HG03039 (cell line): ENCODE data around the gene RAC3.

ENCODE experiments used
- ATAC-seq: cut with Tn5 transposase; IDR thresholded peaks from one replicate; pipeline ENCODE4 v1.9.1; 2021; ENCODE audit warnings: mild to moderate bottlenecking, moderate library complexity; ENCODE audit not compliant: unreplicated experiment

The RAC3 gene

GRCh38 chr17:81998691-81999438, 32.6 kb upstream of the RAC3 start:
- ATAC-seq, result no peak

DNA sequence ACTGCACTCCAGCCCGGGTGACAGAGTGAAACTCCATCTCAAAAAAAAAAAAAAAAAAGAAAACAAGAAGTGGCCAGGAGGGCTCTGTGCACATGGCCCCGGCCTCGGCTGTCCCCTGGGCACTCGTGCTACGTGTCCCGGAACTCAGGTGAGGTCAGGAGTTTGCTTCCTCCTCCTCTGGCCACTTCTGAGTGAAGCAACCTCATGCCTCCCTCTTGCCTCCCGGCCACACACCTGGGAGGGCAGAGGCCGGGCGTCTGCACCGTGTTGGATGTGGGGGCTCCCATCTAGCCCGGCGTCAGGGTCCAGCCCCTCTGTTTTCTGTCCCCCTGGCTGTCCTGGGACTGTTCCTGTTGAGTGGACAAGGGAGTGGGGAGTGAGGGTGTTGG, 31.9 kb upstream of the RAC3 start:
- no peak for ATAC-seq

DNA sequence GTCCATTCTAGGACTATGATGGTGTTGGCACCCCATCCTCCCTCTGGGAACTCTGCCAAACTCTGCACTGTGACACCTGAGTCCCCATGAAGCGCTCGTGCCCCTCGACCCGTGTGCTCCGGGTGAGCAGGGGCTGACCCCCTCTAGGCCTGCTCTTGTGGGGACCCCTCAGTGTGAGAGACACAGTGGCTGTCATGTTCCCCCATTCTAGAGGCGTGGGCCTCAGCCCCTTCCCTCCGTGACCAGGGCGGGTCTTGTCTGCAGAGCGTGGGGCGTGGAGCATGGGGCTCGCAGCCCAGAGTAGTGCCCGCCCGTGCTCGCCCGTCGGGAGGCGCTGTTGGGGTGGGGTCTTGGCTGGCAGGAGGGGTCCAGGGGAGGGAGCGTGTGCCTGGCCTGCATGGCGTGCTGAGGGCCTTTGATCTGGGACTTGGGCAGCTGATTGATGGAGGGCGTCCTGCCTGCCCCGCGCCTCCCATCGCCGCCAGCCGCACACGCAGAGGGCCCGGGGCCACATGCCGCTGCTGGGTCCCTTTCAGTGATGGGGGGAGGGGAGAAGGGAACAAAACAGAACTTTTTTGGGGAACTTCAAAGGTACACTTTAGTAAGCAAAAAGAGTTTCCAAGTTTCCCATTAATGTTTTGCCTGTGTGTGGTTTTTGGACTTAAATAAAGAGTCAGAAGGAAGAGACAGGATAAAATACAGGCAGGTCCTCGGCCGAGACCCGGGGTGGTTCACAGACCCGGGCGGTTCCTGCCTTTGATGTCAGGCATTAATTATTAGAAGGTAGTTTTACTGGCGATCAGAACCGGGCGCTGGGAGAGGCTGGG, 31.3 kb upstream of the RAC3 start:
- no peak for ATAC-seq

GRCh38 chr17:82000803-82001570, 30.5 kb upstream of the RAC3 start:
- no peak for ATAC-seq

- ATAC-seq, result no peak
These were observed 29.9 kb upstream of the RAC3 start for GRCh38 chr17:82001571-82002056.

GRCh38 chr17:82003411-82004381, 27.8 kb upstream of the RAC3 start:
- ATAC-seq, result no peak

DNA sequence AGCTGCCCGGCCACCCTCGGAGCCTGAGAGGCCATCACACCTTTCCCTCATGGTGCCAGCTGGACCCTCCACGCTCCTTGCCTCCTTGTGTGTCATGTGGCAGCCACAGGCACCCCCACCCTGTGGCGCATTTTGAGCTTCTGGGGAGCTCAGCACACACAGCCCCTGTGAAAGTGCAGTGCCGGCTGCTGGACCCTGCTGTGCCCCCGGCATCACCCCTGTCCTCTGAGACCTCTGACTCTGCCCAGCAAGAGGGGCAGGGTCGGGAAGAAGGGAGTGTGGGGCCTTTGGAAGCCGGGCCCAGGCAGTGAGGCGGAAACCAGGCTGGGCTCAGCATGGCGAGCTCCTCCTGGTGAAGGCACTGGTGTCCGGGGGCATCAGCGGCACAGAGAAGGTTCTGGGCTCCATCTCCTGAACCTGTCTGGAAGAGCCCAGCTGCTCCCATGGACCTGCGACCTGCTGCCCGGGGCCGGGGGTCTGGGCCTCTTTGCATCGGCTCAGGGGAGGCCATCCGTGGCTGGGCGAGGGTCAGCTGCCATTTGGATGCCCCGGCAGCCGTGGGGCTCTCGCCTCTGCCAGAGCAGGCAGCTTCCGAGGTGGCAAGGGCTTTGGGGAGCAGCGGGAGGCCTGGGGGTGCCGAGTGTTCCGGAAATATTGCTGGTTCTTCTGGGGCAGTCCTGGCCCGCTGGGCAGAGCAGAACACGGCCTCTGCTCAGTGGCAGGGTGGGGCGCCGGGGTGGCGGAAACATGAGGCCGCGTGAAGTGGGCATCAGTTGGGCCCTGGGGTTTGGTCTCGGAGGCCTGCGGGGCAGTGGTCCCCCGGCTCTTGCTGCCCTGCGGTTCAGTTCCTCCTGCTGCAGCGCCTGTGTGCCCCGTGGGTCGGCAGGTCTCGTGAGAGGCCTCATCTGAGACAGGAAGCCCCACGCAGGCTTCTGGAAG, 26.7 kb upstream of the RAC3 start:
- no peak for ATAC-seq

GRCh38 chr17:82005701-82006348, 25.7 kb upstream of the RAC3 start:
- ATAC-seq, result no peak

DNA sequence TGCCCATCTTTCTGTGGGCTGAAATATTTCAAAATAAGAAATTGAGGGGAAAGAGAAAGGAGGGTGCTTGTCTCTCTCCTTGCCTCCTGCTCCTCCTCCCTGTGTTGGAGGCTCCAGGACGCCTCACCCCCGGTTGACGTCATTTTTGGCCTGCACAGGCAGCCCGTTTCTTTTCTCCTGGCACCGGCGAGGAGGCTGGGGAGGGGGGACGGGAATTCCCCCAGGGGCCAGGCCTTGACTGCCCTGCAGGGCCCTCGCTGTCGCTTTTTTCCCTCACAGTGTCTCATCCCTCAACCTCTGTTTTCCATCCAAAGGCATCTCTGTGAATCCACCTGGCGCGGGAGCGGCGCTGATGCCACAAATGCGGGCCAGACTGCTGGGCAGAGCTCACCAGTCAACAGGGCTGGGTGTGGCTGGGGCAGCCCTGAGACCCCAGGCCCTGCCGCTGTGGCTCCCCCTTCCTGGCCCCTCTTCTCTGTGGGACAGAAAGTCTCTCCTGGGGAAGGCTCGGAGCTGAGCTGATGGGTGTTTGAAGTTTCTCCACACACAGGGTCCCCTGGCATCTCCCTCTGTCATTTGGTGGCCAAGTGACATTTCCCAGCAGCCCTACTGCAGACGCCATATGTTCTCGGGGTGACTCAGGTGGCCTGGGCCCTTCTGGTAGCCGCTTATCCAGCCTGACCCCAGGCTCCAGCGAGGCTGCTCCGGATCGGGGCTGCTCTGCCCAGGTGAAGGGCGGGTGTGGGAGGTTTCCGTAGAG, 24.8 kb upstream of the RAC3 start:
- no peak for ATAC-seq

- no peak for ATAC-seq
These were observed 24.3 kb upstream of the RAC3 start for GRCh38 chr17:82007228-82007494.

DNA sequence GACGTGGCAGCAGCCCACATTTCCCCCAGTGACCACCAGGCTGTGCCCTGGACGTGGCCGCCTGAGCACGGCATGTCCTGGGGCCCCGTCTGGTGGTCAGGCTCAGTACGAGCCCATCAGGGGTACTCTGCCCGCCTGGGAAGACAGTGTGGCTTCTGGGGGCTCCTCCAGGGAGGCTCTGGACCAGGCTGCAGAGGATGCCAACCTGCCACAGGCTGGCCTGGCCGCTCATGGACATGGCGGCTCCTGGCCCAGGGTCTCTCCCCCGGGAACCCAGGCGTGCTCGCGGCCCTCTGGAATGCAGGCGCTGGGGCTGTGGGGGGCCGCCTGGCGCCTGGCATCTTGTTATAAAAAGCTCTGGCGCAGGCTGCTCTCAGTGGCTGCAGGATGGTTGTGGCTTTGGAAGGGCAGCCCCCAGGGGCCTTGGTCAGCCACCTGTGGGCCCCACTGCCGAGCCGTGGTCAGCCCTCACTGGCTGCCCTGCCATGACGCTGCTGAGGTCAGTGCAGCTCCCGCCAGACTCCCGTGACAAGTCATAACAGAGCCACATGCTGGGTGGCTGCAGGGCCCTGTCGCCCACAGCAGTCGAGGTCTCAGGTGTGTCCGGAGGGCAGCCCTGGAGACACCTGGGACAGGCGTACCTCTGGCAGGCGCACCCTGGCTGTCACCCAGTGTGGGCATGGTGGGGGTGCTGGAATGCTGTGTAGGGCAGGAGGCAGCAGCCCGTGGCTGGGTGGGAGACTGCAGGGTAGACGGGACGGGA, 23.8 kb upstream of the RAC3 start:
- no peak for ATAC-seq

- ATAC-seq, result no peak
These were observed 23.1 kb upstream of the RAC3 start for GRCh38 chr17:82008258-82008940.

DNA sequence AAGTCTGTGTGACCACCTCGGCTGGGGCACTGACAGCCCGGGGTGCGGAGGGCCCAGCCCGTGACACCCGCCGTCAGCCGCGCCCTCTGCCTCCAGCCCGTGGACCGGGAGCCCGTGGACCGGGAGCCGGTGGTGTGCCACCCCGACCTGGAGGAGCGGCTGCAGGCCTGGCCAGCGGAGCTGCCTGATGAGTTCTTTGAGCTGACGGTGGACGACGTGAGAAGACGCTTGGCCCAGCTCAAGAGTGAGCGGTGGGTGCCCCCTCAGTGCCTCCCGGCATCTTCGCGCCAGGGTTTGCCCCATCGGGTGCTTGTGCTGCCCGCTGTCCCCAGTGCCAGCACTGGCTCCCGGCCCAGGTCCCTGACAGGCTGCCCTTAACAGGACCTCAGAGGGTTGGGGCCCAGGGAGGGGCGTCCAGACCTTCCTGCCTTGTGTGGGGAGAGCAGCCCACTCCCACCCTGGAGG, 22.5 kb upstream of the RAC3 start:
- no peak for ATAC-seq

GRCh38 chr17:82009413-82009812, 22.1 kb upstream of the RAC3 start:
- ATAC-seq, result no peak

- no peak for ATAC-seq
These were observed 20.6 kb upstream of the RAC3 start for GRCh38 chr17:82010575-82011525.
